Neural progenitor cell (in vitro differentiated cells): Measurements from ENCODE around the gene ADNP2. TPM values are rescaled to one million over a fixed set of nuclear protein-coding genes. Genes with fewer than 3 reads are reported as not detected.

Experiments
- DNase-seq: peaks from one replicate; pipeline ENCODE4 v3.0.0-alpha.2; 2016; ENCODE audit warnings: low spot score
- H2AFZ ChIP-seq: fragments of 200-600 bp; sonication (generic); replicated peaks from 2 replicates; pipeline ENCODE4 v1.6.1; 2016; ENCODE audit warnings: antibody characterized with exemption
- H3F3A ChIP-seq: fragments of 200-600 bp; sonication (generic); 2 replicates; pipeline ENCODE4 v1.6.1; 2016; ENCODE audit warnings: antibody characterized with exemption, low read depth
- H3K27ac ChIP-seq: fragments of 200-600 bp; sonication (generic); 2 replicates; pipeline ENCODE4 v1.5.1; 2016; ENCODE audit warnings: mild to moderate bottlenecking
- H3K27me3 ChIP-seq: fragments of 200-600 bp; sonication (generic); 2 replicates; pipeline ENCODE4 v1.6.1; 2016; ENCODE audit warnings: mild to moderate bottlenecking, moderate library complexity
- H3K36me3 ChIP-seq: fragments of 200-600 bp; sonication (generic); 2 replicates; pipeline ENCODE4 v1.5.1; 2016
- H3K4me1 ChIP-seq: fragments of 200-600 bp; sonication (generic); 2 replicates; pipeline ENCODE4 v1.6.1; 2016; ENCODE audit warnings: mixed run types
- H3K4me2 ChIP-seq: fragments of 200-600 bp; sonication (generic); 2 replicates; pipeline ENCODE4 v1.6.1; 2016
- H3K4me3 ChIP-seq: fragments of 200-600 bp; sonication (generic); 2 replicates; pipeline ENCODE4 v1.5.1; 2016
- H3K79me2 ChIP-seq: fragments of 200-600 bp; sonication (generic); 2 replicates; pipeline ENCODE4 v1.6.1; 2016; ENCODE audit warnings: low read depth
- H3K9ac ChIP-seq: fragments of 200-600 bp; sonication (generic); 2 replicates; pipeline ENCODE4 v1.6.1; 2016
- H3K9me3 ChIP-seq: fragments of 200-600 bp; sonication (generic); 2 replicates; pipeline ENCODE4 v1.5.1; 2016; ENCODE audit warnings: low read depth
- H4K20me1 ChIP-seq: fragments of 200-600 bp; sonication (generic); 2 replicates; pipeline ENCODE4 v1.6.1; 2016; ENCODE audit warnings: low read depth
- H3K27ac Mint-ChIP-seq: 3 replicates; pipeline ENCODE4 v1.8.0; 2021; ENCODE audit warnings: mixed read lengths
- H3K27me3 Mint-ChIP-seq: 2 replicates; pipeline ENCODE4 v1.8.0; 2022; ENCODE audit warnings: low read depth, mild to moderate bottlenecking, inconsistent platforms, moderate library complexity, mixed read lengths; ENCODE audit not compliant: insufficient read depth
- H3K36me3 Mint-ChIP-seq: 3 replicates; pipeline ENCODE4 v1.8.0; 2021; ENCODE audit warnings: mixed read lengths
- H3K4me1 Mint-ChIP-seq: 3 replicates; pipeline ENCODE4 v1.8.0; 2021; ENCODE audit warnings: mixed read lengths
- H3K4me3 Mint-ChIP-seq: 3 replicates; pipeline ENCODE4 v1.8.0; 2021; ENCODE audit warnings: mild to moderate bottlenecking, moderate library complexity, mixed read lengths
- H3K9me3 Mint-ChIP-seq: 3 replicates; pipeline ENCODE4 v1.8.0; 2020; ENCODE audit warnings: mixed read lengths
- EZH2 ChIP-seq: fragments of 200-600 bp; sonication (generic); IDR thresholded peaks from 2 replicates; pipeline ENCODE4 v1.6.1; 2017; ENCODE audit warnings: antibody characterized with exemption, mild to moderate bottlenecking, moderate library complexity
- EZH2phosphoT487 ChIP-seq: fragments of 200-600 bp; sonication (generic); IDR thresholded peaks from 2 replicates; pipeline ENCODE4 v1.6.1; 2017; ENCODE audit warnings: antibody characterized with exemption
- total RNA-seq: library from RNA; depleted of rRNA; stranded (reverse); fragments of >200 nt; gene quantifications from 2 replicates; pipeline ENCODE4 v1.2.3, GENCODE V29; 2015; ENCODE audit warnings: low replicate concordance
- TF ChIP-seq, protein P1 (sequence below): fragments of 200-600 bp; sonication (generic); IDR thresholded peaks from 2 replicates; pipeline ENCODE4 v1.5.1; 2017; ENCODE audit warnings: antibody characterized with exemption, mild to moderate bottlenecking

The ADNP2 gene
- total RNA-seq, 1 donor from 2014 or later = 72.4 TPM

- DNase-seq = no peak
- no peak overlapping the region for H2AFZ ChIP-seq
- H3K9me3 ChIP-seq = no peaks in the 10 kb centered on the region
- no peak overlapping the region for H3K4me3 Mint-ChIP-seq
- H3K27ac Mint-ChIP-seq = no peak overlapping the region
- H4K20me1 ChIP-seq = peaks cover 72% of the 10 kb centered on the region
- peak overlapping the region; percentile 92 for H3K4me2 ChIP-seq
- peaks cover 45% of the 10 kb centered on the region for H3K4me1 ChIP-seq
- no peaks in the 10 kb centered on the region for H3K9me3 Mint-ChIP-seq
- no peaks in the 10 kb centered on the region for H3K27me3 ChIP-seq
- H3K79me2 ChIP-seq = peaks cover 82% of the 10 kb centered on the region
- no peak overlapping the region for H3K4me3 ChIP-seq
- peaks cover 25% of the 10 kb centered on the region for H3K4me1 Mint-ChIP-seq
- TF ChIP-seq EZH2phosphoT487 (no peak), EZH2 (no peak)
- TF ChIP-seq, protein P1, sequence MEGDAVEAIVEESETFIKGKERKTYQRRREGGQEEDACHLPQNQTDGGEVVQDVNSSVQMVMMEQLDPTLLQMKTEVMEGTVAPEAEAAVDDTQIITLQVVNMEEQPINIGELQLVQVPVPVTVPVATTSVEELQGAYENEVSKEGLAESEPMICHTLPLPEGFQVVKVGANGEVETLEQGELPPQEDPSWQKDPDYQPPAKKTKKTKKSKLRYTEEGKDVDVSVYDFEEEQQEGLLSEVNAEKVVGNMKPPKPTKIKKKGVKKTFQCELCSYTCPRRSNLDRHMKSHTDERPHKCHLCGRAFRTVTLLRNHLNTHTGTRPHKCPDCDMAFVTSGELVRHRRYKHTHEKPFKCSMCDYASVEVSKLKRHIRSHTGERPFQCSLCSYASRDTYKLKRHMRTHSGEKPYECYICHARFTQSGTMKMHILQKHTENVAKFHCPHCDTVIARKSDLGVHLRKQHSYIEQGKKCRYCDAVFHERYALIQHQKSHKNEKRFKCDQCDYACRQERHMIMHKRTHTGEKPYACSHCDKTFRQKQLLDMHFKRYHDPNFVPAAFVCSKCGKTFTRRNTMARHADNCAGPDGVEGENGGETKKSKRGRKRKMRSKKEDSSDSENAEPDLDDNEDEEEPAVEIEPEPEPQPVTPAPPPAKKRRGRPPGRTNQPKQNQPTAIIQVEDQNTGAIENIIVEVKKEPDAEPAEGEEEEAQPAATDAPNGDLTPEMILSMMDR = no peak
- no peaks in the 10 kb centered on the region for H3K36me3 ChIP-seq
- no peak overlapping the region for H3K27ac ChIP-seq
- peaks cover 24% of the 10 kb centered on the region for H3F3A ChIP-seq
- no peak overlapping the region for H3K9ac ChIP-seq
- H3K36me3 Mint-ChIP-seq = peaks cover 30% of the 10 kb centered on the region
- H3K27me3 Mint-ChIP-seq = peaks cover 4% of the 10 kb centered on the region
Observed at GRCh38 chr18:80112624-80113248, 3.7 kb downstream of the ADNP2 start.

DNA sequence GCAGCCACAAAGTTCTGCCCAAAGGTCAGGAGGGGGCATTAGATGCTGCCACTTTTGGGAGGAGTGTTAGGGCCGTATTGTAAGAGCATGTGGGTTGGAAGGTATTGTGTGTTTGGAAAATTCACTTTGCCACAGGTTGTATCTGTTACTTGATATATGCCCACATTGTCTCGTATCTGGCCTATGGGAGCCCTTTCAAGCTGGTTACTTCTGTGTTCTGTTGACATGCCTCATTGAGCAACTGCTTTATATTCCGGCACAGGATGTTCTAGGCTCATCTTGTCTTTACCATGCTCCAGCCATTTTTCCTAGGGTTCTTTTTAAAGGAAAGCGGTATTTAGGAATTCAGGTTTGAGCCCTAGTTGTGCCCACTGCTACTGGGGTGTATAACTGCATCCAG lies 6.0 kb downstream of the ADNP2 start:
- H3K27ac Mint-ChIP-seq = no peak overlapping the region
- peaks cover 4% of the 10 kb centered on the region for H3K27me3 Mint-ChIP-seq
- no peak overlapping the region for H2AFZ ChIP-seq
- peaks cover 24% of the 10 kb centered on the region for H3K4me1 Mint-ChIP-seq
- no peak overlapping the region for H3K9ac ChIP-seq
- no peaks in the 10 kb centered on the region for H3K9me3 ChIP-seq
- H3K4me3 Mint-ChIP-seq = no peak overlapping the region
- DNase-seq = no peak
- peaks cover 36% of the 10 kb centered on the region for H3K36me3 Mint-ChIP-seq
- H3K27ac ChIP-seq = no peak overlapping the region
- peaks cover 100% of the 10 kb centered on the region for H3K79me2 ChIP-seq
- no peaks in the 10 kb centered on the region for H3K36me3 ChIP-seq
- H3F3A ChIP-seq = peaks cover 34% of the 10 kb centered on the region
- no peaks in the 10 kb centered on the region for H3K27me3 ChIP-seq
- peaks cover 76% of the 10 kb centered on the region for H4K20me1 ChIP-seq
- peaks cover 61% of the 10 kb centered on the region for H3K4me1 ChIP-seq
- no peak overlapping the region for H3K4me3 ChIP-seq
- TF ChIP-seq, protein P1 = no peak
- no peak overlapping the region for H3K4me2 ChIP-seq
- no peaks in the 10 kb centered on the region for H3K9me3 Mint-ChIP-seq

DNA sequence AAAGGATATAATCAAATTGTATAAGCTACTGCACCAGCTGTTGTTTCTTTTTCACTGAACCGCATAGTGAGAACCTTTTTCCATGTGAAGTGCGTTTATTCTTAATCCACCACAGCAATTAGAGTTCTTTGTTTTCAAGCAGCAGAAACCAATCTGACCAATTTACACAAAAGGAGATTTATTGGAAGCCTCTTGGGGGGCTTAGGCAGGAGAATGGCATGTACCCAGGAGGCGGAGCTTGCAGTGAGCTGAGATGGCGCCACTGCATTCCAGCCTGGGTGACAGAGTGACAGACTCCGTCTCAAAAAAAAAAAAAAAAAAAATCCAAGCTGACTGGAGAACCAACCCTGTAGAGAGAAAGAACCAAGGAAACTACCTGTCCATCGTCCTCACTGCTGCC lies 10.0 kb downstream of the ADNP2 start:
- H3K36me3 ChIP-seq = peaks cover 18% of the 10 kb centered on the region
- Mint-ChIP-seq H3K4me3 (no peak overlapping the region), H3K36me3 (peaks cover 46% of the 10 kb centered on the region), H3K27me3 (peaks cover 2% of the 10 kb centered on the region), H3K27ac (no peak overlapping the region), H3K9me3 (peaks cover 20% of the 10 kb centered on the region), H3K4me1 (peaks cover 8% of the 10 kb centered on the region)
- H3K9me3 ChIP-seq = no peaks in the 10 kb centered on the region
- H4K20me1 ChIP-seq = peaks cover 51% of the 10 kb centered on the region
- TF ChIP-seq EZH2 = no peak
- TF ChIP-seq EZH2phosphoT487 = peak; percentile 43
- TF ChIP-seq, protein P1 = no peak
- H3F3A ChIP-seq = peaks cover 32% of the 10 kb centered on the region
- H3K79me2 ChIP-seq = peaks cover 100% of the 10 kb centered on the region
- peak; percentile 72 for DNase-seq
- H3K27ac ChIP-seq = peak overlapping the region; percentile 96
- peaks cover 31% of the 10 kb centered on the region for H3K4me1 ChIP-seq
- peak overlapping the region; percentile 26 for H3K4me3 ChIP-seq
- no peaks in the 10 kb centered on the region for H3K27me3 ChIP-seq
- peak overlapping the region; percentile 64 for H3K4me2 ChIP-seq
- no peak overlapping the region for H3K9ac ChIP-seq
- no peak overlapping the region for H2AFZ ChIP-seq
